Measurements from ENCODE around the gene ARMC9.
A peak's percentile ranks its signal among the peaks of the same experiment; 100 is the strongest.
"Not testable (repeated sequence)": the region's sequence is repeated elsewhere in the genome, so short reads cannot be mapped to it uniquely, and the experiment has no call there.

The ARMC9 gene

GRCh38 chr2:231191896-231192872, 6.2 kb upstream of the ARMC9 start:
- TF ChIP-seq CTCF (IDR thresholded peaks at IDR 0.05; ENCODE audit: extremely low read depth, insufficient read depth, missing control alignments): peak; percentile 21
- in situ Hi-C loops (cut with MboI; ENCODE audit: low pct_unique_long_range_greater_than_20kb, low sequenced_read_pairs, unreplicated experiment): no loop called here
- no peak for DNase-seq (ENCODE audit: low spot score)

GRCh38 chr2:231193216-231193615, 5.2 kb upstream of the ARMC9 start:
- no peak for TF ChIP-seq CTCF (IDR thresholded peaks at IDR 0.05; ENCODE audit: extremely low read depth, insufficient read depth, missing control alignments)
- in situ Hi-C loops (cut with MboI; ENCODE audit: low pct_unique_long_range_greater_than_20kb, low sequenced_read_pairs, unreplicated experiment): no loop called here

GRCh38 chr2:231196592-231196991, 1.8 kb upstream of the ARMC9 start:
- no peak for DNase-seq (ENCODE audit: low spot score)
- in situ Hi-C loops (cut with MboI; ENCODE audit: low pct_unique_long_range_greater_than_20kb, low sequenced_read_pairs, unreplicated experiment): no loop called here
- TF ChIP-seq CTCF (IDR thresholded peaks at IDR 0.05; ENCODE audit: extremely low read depth, insufficient read depth, missing control alignments): no peak

More at GRCh38 chr2:231193216-231193615, 5.2 kb upstream of the ARMC9 start:
- DNase-seq (ENCODE audit: low spot score): no peak

GRCh38 chr2:231197196-231197595, 1.2 kb upstream of the ARMC9 start:
- in situ Hi-C loops (cut with MboI; ENCODE audit: low pct_unique_long_range_greater_than_20kb, low sequenced_read_pairs, unreplicated experiment); DNase-seq (ENCODE audit: low spot score): not testable (repeated sequence)

- no peak for DNase-seq (ENCODE audit: low spot score)
- no peak for TF ChIP-seq CTCF (IDR thresholded peaks at IDR 0.05; ENCODE audit: extremely low read depth, insufficient read depth, missing control alignments)
- in situ Hi-C loops (cut with MboI; ENCODE audit: low pct_unique_long_range_greater_than_20kb, low sequenced_read_pairs, unreplicated experiment): no loop called here
Measured at GRCh38 chr2:231197706-231198290, 633 bp upstream of the ARMC9 start.

- no peak for TF ChIP-seq CTCF (IDR thresholded peaks at IDR 0.05; ENCODE audit: extremely low read depth, insufficient read depth, missing control alignments)
- in situ Hi-C loops (cut with MboI; ENCODE audit: low pct_unique_long_range_greater_than_20kb, low sequenced_read_pairs, unreplicated experiment): no loop called here
- DNase-seq (ENCODE audit: low spot score): no peak
Measured at GRCh38 chr2:231199219-231199618, 788 bp downstream of the ARMC9 start.
